ENCODE results near the gene MAPK4. TPM values are rescaled to one million over a fixed set of nuclear protein-coding genes. Genes with fewer than 3 reads are reported as not detected.

Gene MAPK4
- total and polyA plus RNA-seq, 2 of the 4 experiments (the other 2 are of a cell fraction): not detected

GRCh38 chr18:50694147-50694546 is 134.3 kb downstream of the MAPK4 start:
- no peaks in the 10 kb centered on the region for H4K20me1 ChIP-seq (ENCODE audit: insufficient read depth, low read length)
- intact Hi-C loops (cut with micrococcal nuclease) (no loop called here), dilution Hi-C loops (cut with HindIII; ENCODE audit: low sequenced_read_pairs, unreplicated experiment) (no loop called here), in situ Hi-C loops (cut with MboI; ENCODE audit: low sequenced_read_pairs) (no loop called here)
- DNase-seq (no peak), ATAC-seq (ENCODE audit: low read depth) (no peak)
- H3K4ac ChIP-seq (ENCODE audit: low read depth, low read length): no peak overlapping the region
- no peak overlapping the region for H3K27ac ChIP-seq (ENCODE audit: insufficient read depth, low read length)
- TF ChIP-seq, protein P1, sequence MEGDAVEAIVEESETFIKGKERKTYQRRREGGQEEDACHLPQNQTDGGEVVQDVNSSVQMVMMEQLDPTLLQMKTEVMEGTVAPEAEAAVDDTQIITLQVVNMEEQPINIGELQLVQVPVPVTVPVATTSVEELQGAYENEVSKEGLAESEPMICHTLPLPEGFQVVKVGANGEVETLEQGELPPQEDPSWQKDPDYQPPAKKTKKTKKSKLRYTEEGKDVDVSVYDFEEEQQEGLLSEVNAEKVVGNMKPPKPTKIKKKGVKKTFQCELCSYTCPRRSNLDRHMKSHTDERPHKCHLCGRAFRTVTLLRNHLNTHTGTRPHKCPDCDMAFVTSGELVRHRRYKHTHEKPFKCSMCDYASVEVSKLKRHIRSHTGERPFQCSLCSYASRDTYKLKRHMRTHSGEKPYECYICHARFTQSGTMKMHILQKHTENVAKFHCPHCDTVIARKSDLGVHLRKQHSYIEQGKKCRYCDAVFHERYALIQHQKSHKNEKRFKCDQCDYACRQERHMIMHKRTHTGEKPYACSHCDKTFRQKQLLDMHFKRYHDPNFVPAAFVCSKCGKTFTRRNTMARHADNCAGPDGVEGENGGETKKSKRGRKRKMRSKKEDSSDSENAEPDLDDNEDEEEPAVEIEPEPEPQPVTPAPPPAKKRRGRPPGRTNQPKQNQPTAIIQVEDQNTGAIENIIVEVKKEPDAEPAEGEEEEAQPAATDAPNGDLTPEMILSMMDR (conservative IDR thresholded peaks at IDR 0.05; ENCODE audit: low read depth, low read length): no peak
- TF ChIP-seq NFE2L2 (IDR thresholded peaks at IDR 0.05; ENCODE audit: low read depth, low read length) (no peak), ELK1 (IDR thresholded peaks at IDR 0.05; ENCODE audit: borderline replicate concordance, low read depth, low read length) (no peak), POLR2A (IDR thresholded peaks at IDR 0.05; ENCODE audit: low read depth, low read length) (no peak), SMC3 (IDR thresholded peaks at IDR 0.05; ENCODE audit: low read depth, low read length) (no peak), BHLHE40 (IDR thresholded peaks at IDR 0.05; ENCODE audit: low read depth, low read length) (no peak), RFX5 (IDR thresholded peaks at IDR 0.05; ENCODE audit: low read depth, low read length) (no peak), MXI1 (IDR thresholded peaks at IDR 0.05; ENCODE audit: borderline replicate concordance, low read depth, low read length) (no peak)
- TF ChIP-seq, protein P2, sequence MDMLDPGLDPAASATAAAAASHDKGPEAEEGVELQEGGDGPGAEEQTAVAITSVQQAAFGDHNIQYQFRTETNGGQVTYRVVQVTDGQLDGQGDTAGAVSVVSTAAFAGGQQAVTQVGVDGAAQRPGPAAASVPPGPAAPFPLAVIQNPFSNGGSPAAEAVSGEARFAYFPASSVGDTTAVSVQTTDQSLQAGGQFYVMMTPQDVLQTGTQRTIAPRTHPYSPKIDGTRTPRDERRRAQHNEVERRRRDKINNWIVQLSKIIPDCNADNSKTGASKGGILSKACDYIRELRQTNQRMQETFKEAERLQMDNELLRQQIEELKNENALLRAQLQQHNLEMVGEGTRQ (IDR thresholded peaks at IDR 0.05; ENCODE audit: low read depth, low read length): no peak
- H3K9ac ChIP-seq (ENCODE audit: low read depth, low read length): no peak overlapping the region
- no peak overlapping the region for H3K4me3 ChIP-seq (ENCODE audit: insufficient read depth, low read depth, low read length)
- WGBS, 2 experiments (ENCODE audit: extremely low coverage in 2 of 2, insufficient read length in 1 of 2): 14% methylated on average over 1 of the region's 4 CpGs; no CpG with 5 or more reads in 1 of the 2 experiments
- no peak overlapping the region for H2AK5ac ChIP-seq (ENCODE audit: low read depth, low read length)
- H2AK9ac ChIP-seq (replicated peaks; ENCODE audit: low read depth, low read length, poor library complexity): no peak overlapping the region
- H2AFZ ChIP-seq (replicated peaks; ENCODE audit: low read length, poor library complexity): no peak overlapping the region
- no peaks in the 10 kb centered on the region for H3K9me1 ChIP-seq (ENCODE audit: insufficient read depth, low read length)
- no peak overlapping the region for H3K14ac ChIP-seq (replicated peaks; ENCODE audit: low read depth, low read length)
- H2BK20ac ChIP-seq (ENCODE audit: low read depth, low read length): no peak overlapping the region
- no peaks in the 10 kb centered on the region for H3K79me1 ChIP-seq (ENCODE audit: low read depth in 1 of 2, low read length in 2 of 2)
- no peak overlapping the region for H2BK15ac ChIP-seq (ENCODE audit: low read depth, low read length)
- no peak overlapping the region for H3K18ac ChIP-seq (ENCODE audit: low read depth, low read length)
- ChIA-PET CTCF (no interaction called here), POLR2A (ENCODE audit: unreplicated experiment) (no interaction called here)
- H2BK5ac ChIP-seq (ENCODE audit: low read depth, low read length, poor library complexity, severe bottlenecking): no peak overlapping the region
- no peaks in the 10 kb centered on the region for H3K9me3 ChIP-seq (ENCODE audit: control insufficient read depth, insufficient read depth, low read length)
- no peak overlapping the region for H3K23ac ChIP-seq (ENCODE audit: low read depth, low read length)
- H2BK120ac ChIP-seq (ENCODE audit: low read depth, low read length): no peak overlapping the region
- H3K36me3 ChIP-seq (ENCODE audit: control insufficient read depth, insufficient read depth, low read length): no peaks in the 10 kb centered on the region
- H3K4me1 ChIP-seq (ENCODE audit: control insufficient read depth, insufficient read depth, low read length): no peaks in the 10 kb centered on the region
- no peak overlapping the region for H4K91ac ChIP-seq (ENCODE audit: insufficient read depth, low read depth, low read length)
- H4K5ac ChIP-seq (ENCODE audit: low read depth, low read length): no peak overlapping the region
- H3K4me2 ChIP-seq (ENCODE audit: low read depth, low read length): no peak overlapping the region
- H3K56ac ChIP-seq (ENCODE audit: extremely low read depth, insufficient read depth, low read length): no peak overlapping the region
- no TSS peak for BruUV-seq (replicated peaks)
- no peaks in the 10 kb centered on the region for H3K27me3 ChIP-seq (ENCODE audit: control insufficient read depth, insufficient read depth, low read length)
- H4K8ac ChIP-seq (ENCODE audit: low read depth in 2 of 2, low read length in 2 of 2): no peak overlapping the region
